H1 (cell line): ENCODE results near the gene ACOT7. TPM values are rescaled to one million over a fixed set of nuclear protein-coding genes. Genes with fewer than 3 reads are reported as not detected.

Experiments
- CTCF ChIA-PET: fragments of 300-600 bp; sonication (Branson Sonifier 250); formaldehyde crosslinking; loops from one replicate; lab custom pipeline; 2021; ENCODE audit not compliant: partially characterized antibody; lab: Charles Lee
- POLR2A ChIA-PET: fragments of 300-600 bp; sonication (Branson Sonifier 250); formaldehyde crosslinking; loops from one replicate; lab custom pipeline; 2021; ENCODE audit warnings: inconsistent platforms; ENCODE audit not compliant: partially characterized antibody; lab: Charles Lee
- DNase-seq, 2 experiments: peaks; one replicate each; pipeline versions ENCODE4 v3.0.0 to v3.0.0-alpha.2; 2010 to 2022; ENCODE audit warnings: low spot score in 2 of 2, low read depth in 1 of 2, mixed read lengths in 1 of 2
- FAIRE-seq: peaks from 2 replicates; lab custom pipeline; 2011; peaks lifted over from hg19 to GRCh38; lab: Jason Lieb, UNC
- H2AFZ ChIP-seq: 2 replicates; pipeline ENCODE4 v1.8.1; 2012; ENCODE audit warnings: low read length, inconsistent platforms
- H2AK5ac ChIP-seq: 2 replicates; pipeline ENCODE4 v1.6.1; 2013; ENCODE audit warnings: low read depth, low read length
- H2BK120ac ChIP-seq: replicated peaks from 2 replicates; pipeline ENCODE3; 2013; ENCODE audit warnings: low read depth, low read length, inconsistent platforms
- H2BK12ac ChIP-seq: 2 replicates; pipeline ENCODE4 v1.6.1; 2013; ENCODE audit warnings: low read depth, low read length
- H2BK15ac ChIP-seq: 2 replicates; pipeline ENCODE4 v1.6.1; 2013; ENCODE audit warnings: low read length
- H2BK20ac ChIP-seq: 2 replicates; pipeline ENCODE4 v1.6.1; 2013; ENCODE audit warnings: low read length
- H2BK5ac ChIP-seq: 2 replicates; pipeline ENCODE4 v1.6.1; 2013; ENCODE audit warnings: low read depth, low read length
- H3K14ac ChIP-seq: 2 replicates; pipeline ENCODE4 v1.6.1; 2013; ENCODE audit warnings: inconsistent platforms; ENCODE audit not compliant: insufficient read length
- H3K18ac ChIP-seq: 2 replicates; pipeline ENCODE4 v1.6.1; 2013; ENCODE audit warnings: low read length; ENCODE audit errors: extremely low read depth
- H3K23ac ChIP-seq: 2 replicates; pipeline ENCODE4 v1.6.1; 2013; ENCODE audit warnings: inconsistent platforms; ENCODE audit not compliant: insufficient read length
- H3K23me2 ChIP-seq: 2 replicates; pipeline ENCODE4 v1.6.1; 2013; ENCODE audit warnings: low read depth, low read length
- H3K27ac ChIP-seq: 2 replicates; pipeline ENCODE4 v1.6.1; 2011; ENCODE audit warnings: low read depth, low read length, inconsistent platforms
- H3K27me3 ChIP-seq, 4 experiments: replicated peaks in 1 of 4; 1 replicate in 1 of 4; 2 replicates in 3 of 4; pipeline versions ENCODE4 v1.6.1 to v1.8.1; 2011 to 2013; ENCODE audit warnings: low read length in 3 of 4, mild to moderate bottlenecking in 3 of 4, inconsistent platforms in 2 of 4, mixed read lengths in 2 of 4, moderate library complexity in 1 of 4; ENCODE audit not compliant: control insufficient read depth in 3 of 4, insufficient read depth in 3 of 4; ENCODE audit errors: extremely low read depth in 1 of 4
- H3K36me3 ChIP-seq, 4 experiments: 2 replicates each; pipeline versions ENCODE4 v1.6.1 to v1.8.1; 2011 to 2013; ENCODE audit warnings: mild to moderate bottlenecking in 4 of 4, low read length in 3 of 4, moderate library complexity in 2 of 4, control low read depth in 1 of 4, inconsistent platforms in 1 of 4; ENCODE audit not compliant: insufficient read depth in 4 of 4, control insufficient read depth in 2 of 4
- H3K4ac ChIP-seq: replicated peaks from 2 replicates; pipeline ENCODE3; 2013; ENCODE audit warnings: low read length, low read depth, mixed read lengths, inconsistent platforms; ENCODE audit not compliant: insufficient read length
- H3K4me1 ChIP-seq, 4 experiments: replicated peaks in 1 of 4; 1 replicate in 1 of 4; 2 replicates in 3 of 4; pipeline versions ENCODE4 v1.6.1 to v1.8.1; 2011 to 2013; ENCODE audit warnings: low read length in 3 of 4, inconsistent platforms in 2 of 4, mixed read lengths in 1 of 4; ENCODE audit not compliant: insufficient read depth in 4 of 4, control insufficient read depth in 3 of 4
- H3K4me2 ChIP-seq, 2 experiments: 2 replicates each; pipeline versions ENCODE4 v1.6.1 to v1.8.1; 2011 to 2013; ENCODE audit warnings: low read depth in 2 of 2, low read length in 2 of 2, control low read depth in 1 of 2, inconsistent platforms in 1 of 2, mild to moderate bottlenecking in 1 of 2; ENCODE audit not compliant: insufficient read depth in 1 of 2
- H3K4me3 ChIP-seq, 4 experiments: fragments of 200-600, 300-600 bp in 1 of 4; sonication (generic), shearing (Covaris generic), sonication (Bioruptor Twin) in 1 of 4; 2 replicates each; pipeline versions ENCODE4 v1.5.1 to v1.8.1; 2011 to 2016; ENCODE audit warnings: low read length in 4 of 4, low read depth in 3 of 4, control low read depth in 2 of 4, inconsistent platforms in 2 of 4, mild to moderate bottlenecking in 2 of 4, mixed read lengths in 1 of 4, moderate library complexity in 1 of 4; ENCODE audit not compliant: insufficient read depth in 2 of 4; ENCODE audit errors: extremely low read depth in 1 of 4
- H3K56ac ChIP-seq: replicated peaks from 2 replicates; pipeline ENCODE3; 2013; ENCODE audit warnings: low read depth, mild to moderate bottlenecking, mixed read lengths, low read length, inconsistent platforms; ENCODE audit not compliant: insufficient read length
- H3K79me1 ChIP-seq: 2 replicates; pipeline ENCODE4 v1.6.1; 2013; ENCODE audit warnings: low read depth, low read length, control low read depth
- H3K79me2 ChIP-seq, 2 experiments: 2 replicates each; pipeline versions ENCODE4 v1.6.1 to v1.8.1; 2012 to 2013; ENCODE audit warnings: low read length in 2 of 2, mild to moderate bottlenecking in 2 of 2, inconsistent platforms in 1 of 2; ENCODE audit not compliant: insufficient read depth in 2 of 2, control insufficient read depth in 1 of 2
- H3K9ac ChIP-seq, 4 experiments: replicated peaks in 1 of 4; 1 replicate in 1 of 4; 2 replicates in 3 of 4; pipeline versions ENCODE4 v1.6.1 to v1.8.1; 2011 to 2013; ENCODE audit warnings: low read depth in 3 of 4, low read length in 3 of 4, control low read depth in 2 of 4, mild to moderate bottlenecking in 2 of 4, moderate library complexity in 2 of 4, inconsistent platforms in 1 of 4; ENCODE audit errors: extremely low read depth in 1 of 4
- H3K9me3 ChIP-seq, 2 experiments: 2 replicates each; pipeline versions ENCODE4 v1.6.1 to v1.8.1; 2012 to 2013; ENCODE audit warnings: mild to moderate bottlenecking in 2 of 2, moderate library complexity in 2 of 2, control low read depth in 1 of 2, inconsistent platforms in 1 of 2, low read depth in 1 of 2, low read length in 1 of 2, mixed read lengths in 1 of 2; ENCODE audit not compliant: insufficient read depth in 2 of 2
- H4K20me1 ChIP-seq, 2 experiments: replicated peaks in 1 of 2; 2 replicates each; pipeline versions ENCODE3 to v1.8.1; 2011 to 2013; ENCODE audit warnings: inconsistent platforms in 2 of 2, low read length in 2 of 2, mild to moderate bottlenecking in 1 of 2; ENCODE audit not compliant: insufficient read depth in 2 of 2, control insufficient read depth in 1 of 2
- H4K5ac ChIP-seq: 2 replicates; pipeline ENCODE4 v1.6.1; 2013; ENCODE audit warnings: low read length, low read depth, mixed read lengths, inconsistent platforms; ENCODE audit not compliant: insufficient read length
- H4K8ac ChIP-seq: 2 replicates; pipeline ENCODE4 v1.8.0; 2013; ENCODE audit warnings: mild to moderate bottlenecking, moderate library complexity, low read length, inconsistent platforms; ENCODE audit not compliant: insufficient read depth; ENCODE audit errors: extremely low read depth
- H4K91ac ChIP-seq: replicated peaks from 2 replicates; pipeline ENCODE3; 2013; ENCODE audit warnings: low read length, mixed read lengths, inconsistent platforms; ENCODE audit not compliant: insufficient read length
- EGR1 ChIP-seq: IDR thresholded peaks from 2 replicates; pipeline ENCODE4 v1.6.1; 2011; ENCODE audit warnings: low read depth, low read length, borderline replicate concordance
- HDAC2 ChIP-seq, 2 experiments: fragments of 300-600 bp in 1 of 2; sonication (generic) in 1 of 2; IDR thresholded peaks; 2 replicates each; pipeline ENCODE4 v1.6.1; 2011 to 2012; ENCODE audit warnings: low read depth in 2 of 2, low read length in 2 of 2, mild to moderate bottlenecking in 2 of 2, moderate library complexity in 2 of 2, borderline replicate concordance in 1 of 2, inconsistent platforms in 1 of 2
- KDM5A ChIP-seq: fragments of 200-600 bp; IDR thresholded peaks from 2 replicates; pipeline ENCODE4 v1.7.1; 2012; ENCODE audit warnings: mild to moderate bottlenecking, low read length, inconsistent platforms, mixed read lengths
- RAD21 ChIP-seq, 2 experiments: IDR thresholded peaks in 1 of 2; conservative IDR thresholded peaks in 1 of 2; 2 replicates each; pipeline ENCODE4 v1.6.1; 2011; ENCODE audit warnings: low read depth in 2 of 2, low read length in 2 of 2, improper control_type of control experiment in 1 of 2, inconsistent platforms in 1 of 2, mild to moderate bottlenecking in 1 of 2, moderate library complexity in 1 of 2
- RNF2 ChIP-seq: fragments of 200-900, 300-1000 bp; sonication (generic); IDR thresholded peaks from 2 replicates; pipeline ENCODE4 v1.7.1; 2016; ENCODE audit warnings: borderline replicate concordance, low read depth, mild to moderate bottlenecking, antibody characterized with exemption, low read length; ENCODE audit not compliant: poor library complexity, severe bottlenecking; ENCODE audit errors: missing control alignments
- SIN3A ChIP-seq, 2 experiments: IDR thresholded peaks in 1 of 2; conservative IDR thresholded peaks in 1 of 2; 2 replicates each; pipeline ENCODE4 v1.6.1; 2011 to 2012; ENCODE audit warnings: low read length in 2 of 2, improper control_type of control experiment in 1 of 2, low read depth in 1 of 2, mild to moderate bottlenecking in 1 of 2
- WGBS, 2 experiments: shearing (Covaris generic) in 1 of 2; methylation state at CpG; one replicate each; pipeline versions ENCODE4 v1.1.6 to v1.1.7; 2013 to 2015; ENCODE audit warnings: low lambda C conversion rate in 2 of 2, mixed read lengths in 2 of 2, inconsistent platforms in 1 of 2, low coverage in 1 of 2, missing lambda C conversion rate in 1 of 2; ENCODE audit not compliant: insufficient replicate concordance in 2 of 2, insufficient coverage in 1 of 2, insufficient read length in 1 of 2; ENCODE audit errors: extremely low coverage in 1 of 2, missing lambda C conversion rate in 1 of 2; 5-methylcytosine and 5-hydroxymethylcytosine counted together
- polyA plus RNA-seq, 7 experiments: library from polyadenylated mRNA; depleted of rRNA in 3 of 7; stranded (reverse) in 5 of 7; unstranded in 2 of 7; fragments of >200 nt in 5 of 7; fragments of 200-250 nt in 2 of 7; gene quantifications; 1 replicate in 5 of 7; 2 replicates in 1 of 7; 4 replicates in 1 of 7; pipeline versions ENCODE4 v1.2.1 to v1.2.3, GENCODE V29; 2011 to 2013; ENCODE audit warnings: missing spikeins in 2 of 7, mixed read lengths in 2 of 7
- total RNA-seq: library from RNA; stranded (reverse); fragmentation: NEBNext Ultra II Directional; extraction: Animal tissue kit (Norgen Biotek cat#: 25700); gene quantifications from 2 replicates; pipeline ENCODE4 v1.2.1, GENCODE V29; 2021
- TF ChIP-seq, protein P1 (sequence below): IDR thresholded peaks from 2 replicates; pipeline ENCODE4 v1.6.1; 2012; ENCODE audit warnings: low read length, inconsistent platforms

ACOT7 gene
- total and polyA plus RNA-seq, 2 of the 8 experiments (the other 6 are each of a cell fraction or from before 2014, with no cell fraction given), result 151 to 214 TPM

DNA sequence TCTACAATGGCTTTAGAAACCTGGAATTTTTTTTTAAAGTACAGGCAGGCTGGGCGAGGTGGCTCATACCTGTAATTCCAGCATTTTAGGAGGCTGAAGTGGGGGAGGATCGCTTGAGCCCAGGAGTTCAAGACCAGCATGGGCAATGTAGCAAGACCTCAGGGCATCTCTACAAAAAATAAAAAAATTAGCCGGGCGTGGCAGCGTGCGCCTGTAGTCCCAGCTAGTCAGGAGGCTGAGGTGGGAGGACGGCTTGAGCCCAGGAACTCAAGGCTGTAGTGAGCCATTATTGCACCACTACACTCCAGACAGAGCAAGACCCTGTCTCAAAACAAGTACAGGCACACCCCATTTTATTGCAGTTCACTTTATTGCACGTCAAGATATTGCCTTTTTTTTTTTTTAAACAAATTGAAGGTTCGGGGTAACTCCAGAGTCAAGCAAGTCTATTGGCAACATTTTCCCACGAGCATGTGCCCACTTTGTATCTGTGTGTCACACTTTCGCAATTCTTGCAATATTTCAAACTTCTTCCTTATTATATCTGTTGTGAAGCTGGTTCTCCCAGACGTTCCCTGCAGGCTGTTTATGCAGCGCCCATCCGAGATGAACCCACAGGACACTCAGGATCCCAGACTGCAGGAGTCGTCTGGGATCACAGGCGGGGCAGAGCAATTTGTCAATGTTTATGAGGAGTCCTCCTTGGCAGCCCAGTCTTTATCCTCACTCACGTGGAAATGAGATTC is 21.5 kb upstream of the ACOT7 start:
- WGBS, 2 experiments, result 86% methylated on average over 17 of the region's 17 CpGs; no CpG with 5 or more reads in 1 of the 2 experiments
- no peak overlapping the region for H3K56ac ChIP-seq
- H2BK20ac ChIP-seq, result 0 out of 2 replicates have a peak overlapping the region, but pooled peaks have one; percentile 15
- H3K4ac ChIP-seq, result no peak overlapping the region
- peak overlapping the region; percentile 94; the same call in 1 of the 2 replicates for H2AK5ac ChIP-seq
- H4K91ac ChIP-seq, result peak overlapping the region; percentile 91
- H3K36me3 ChIP-seq, result peaks cover 0 to 8% (median 0%) of the 10 kb centered on the region in 4 experiments; a peak in 1 of 8 replicates
- CTCF ChIA-PET, result interaction anchor here (0.8 to 58.4 kb wide), 26 partner anchors 7 to 228 kb away, joined by 3 to 1769 read pairs (median 5); no protein-coding TSS in a partner anchor
- H3K9me3 ChIP-seq, result no peaks in the 10 kb centered on the region
- H3K79me2 ChIP-seq, result no peaks in the 10 kb centered on the region
- H2BK120ac ChIP-seq, result no peak overlapping the region
- POLR2A ChIA-PET, result interaction anchor here (0.8 to 1.8 kb wide), 7 partner anchors 10 to 234 kb away, joined by 3 to 6 read pairs (median 3); partner anchors contain the start of gene ACOT7
- H3K4me1 ChIP-seq, result peaks cover 2 to 12% (median 6%) of the 10 kb centered on the region in 4 experiments
- H4K8ac ChIP-seq, result peak overlapping the region; percentile 81; the same call in 1 of the 2 replicates
- H2BK15ac ChIP-seq, result no peak overlapping the region
- peak overlapping the region; percentile 61 for H4K5ac ChIP-seq
- peaks cover 35 to 58% (median 56%) of the 10 kb centered on the region in 4 experiments for H3K27me3 ChIP-seq
- H4K20me1 ChIP-seq, result peaks cover 0 to 5% of the 10 kb centered on the region in 2 experiments
- peak overlapping the region; percentile 98; the same call in 1 of the 2 replicates for H2BK12ac ChIP-seq
- peak overlapping the region; percentile 35 to 51; a peak in 3 of 4 replicates for H3K4me2 ChIP-seq
- H3K23ac ChIP-seq, result no peak overlapping the region
- no peak overlapping the region; a peak in 1 of 8 replicates for H3K4me3 ChIP-seq
- peak overlapping the region; percentile 93 for H3K18ac ChIP-seq
- no peak overlapping the region for H3K27ac ChIP-seq
- peak overlapping the region; percentile 47; the same call in 1 of the 2 replicates for H2AFZ ChIP-seq
- H2BK5ac ChIP-seq, result peak overlapping the region; percentile 84; the same call in 1 of the 2 replicates
- no peak overlapping the region for H3K9ac ChIP-seq
- no peaks in the 10 kb centered on the region for H3K79me1 ChIP-seq
- DNase-seq, result no peak
- FAIRE-seq, result no peak
- H3K23me2 ChIP-seq, result peaks cover 5% of the 10 kb centered on the region; the same call in 1 of the 2 replicates
- no peak overlapping the region for H3K14ac ChIP-seq
- TF ChIP-seq SIN3A (conservative IDR thresholded peaks at IDR 0.05 in 1 of 2, IDR thresholded peaks at IDR 0.05 in 1 of 2; ENCODE audit: low read depth in 1 of 2, low read length in 2 of 2) (no peak), EGR1 (no peak), HDAC2 (IDR thresholded peaks at IDR 0.05; ENCODE audit: borderline replicate concordance in 1 of 2, low read depth in 2 of 2, low read length in 2 of 2) (no peak), RAD21 (IDR thresholded peaks at IDR 0.05 in 1 of 2, conservative IDR thresholded peaks at IDR 0.05 in 1 of 2; ENCODE audit: low read depth in 2 of 2, low read length in 2 of 2) (no peak), KDM5A (no peak), RNF2 (no peak)
- TF ChIP-seq, protein P1, sequence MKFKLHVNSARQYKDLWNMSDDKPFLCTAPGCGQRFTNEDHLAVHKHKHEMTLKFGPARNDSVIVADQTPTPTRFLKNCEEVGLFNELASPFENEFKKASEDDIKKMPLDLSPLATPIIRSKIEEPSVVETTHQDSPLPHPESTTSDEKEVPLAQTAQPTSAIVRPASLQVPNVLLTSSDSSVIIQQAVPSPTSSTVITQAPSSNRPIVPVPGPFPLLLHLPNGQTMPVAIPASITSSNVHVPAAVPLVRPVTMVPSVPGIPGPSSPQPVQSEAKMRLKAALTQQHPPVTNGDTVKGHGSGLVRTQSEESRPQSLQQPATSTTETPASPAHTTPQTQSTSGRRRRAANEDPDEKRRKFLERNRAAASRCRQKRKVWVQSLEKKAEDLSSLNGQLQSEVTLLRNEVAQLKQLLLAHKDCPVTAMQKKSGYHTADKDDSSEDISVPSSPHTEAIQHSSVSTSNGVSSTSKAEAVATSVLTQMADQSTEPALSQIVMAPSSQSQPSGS, result no peak
